Measurements from ENCODE around the gene SEMA4D.

The SEMA4D gene

GRCh38 chr9:89442501-89442978, 55.4 kb downstream of the SEMA4D start:
- no peak for TF ChIP-seq CTCF (conservative IDR thresholded peaks at IDR 0.05; ENCODE audit: low read depth, low read length)
- H3K4me3 ChIP-seq (ENCODE audit: low read depth, low read length) = no peak overlapping the region
- no peak for DNase-seq (ENCODE audit: low read depth)

- no peak for DNase-seq (ENCODE audit: low read depth)
- TF ChIP-seq CTCF (conservative IDR thresholded peaks at IDR 0.05; ENCODE audit: low read depth, low read length) = no peak
These were observed 55.9 kb downstream of the SEMA4D start for GRCh38 chr9:89441986-89442385.

GRCh38 chr9:89441655-89441970, 56.3 kb downstream of the SEMA4D start:
- no peak for TF ChIP-seq CTCF (conservative IDR thresholded peaks at IDR 0.05; ENCODE audit: low read depth, low read length)
- H3K4me3 ChIP-seq (ENCODE audit: low read depth, low read length) = no peak overlapping the region
- no peak for DNase-seq (ENCODE audit: low read depth)

More at GRCh38 chr9:89441986-89442385, 55.9 kb downstream of the SEMA4D start:
- no peak overlapping the region for H3K4me3 ChIP-seq (ENCODE audit: low read depth, low read length)

GRCh38 chr9:89440951-89441654, 56.8 kb downstream of the SEMA4D start:
- no peak for DNase-seq (ENCODE audit: low read depth)
- TF ChIP-seq CTCF (conservative IDR thresholded peaks at IDR 0.05; ENCODE audit: low read depth, low read length) = no peak
- no peak overlapping the region for H3K4me3 ChIP-seq (ENCODE audit: low read depth, low read length)

GRCh38 chr9:89440548-89440947, 57.4 kb downstream of the SEMA4D start:
- TF ChIP-seq CTCF (conservative IDR thresholded peaks at IDR 0.05; ENCODE audit: low read depth, low read length) = no peak
- H3K4me3 ChIP-seq (ENCODE audit: low read depth, low read length) = no peak overlapping the region

GRCh38 chr9:89440046-89440445, 57.9 kb downstream of the SEMA4D start:
- no peak overlapping the region for H3K4me3 ChIP-seq (ENCODE audit: low read depth, low read length)
- no peak for TF ChIP-seq CTCF (conservative IDR thresholded peaks at IDR 0.05; ENCODE audit: low read depth, low read length)
- no peak for DNase-seq (ENCODE audit: low read depth)

More at GRCh38 chr9:89440548-89440947, 57.4 kb downstream of the SEMA4D start:
- DNase-seq (ENCODE audit: low read depth) = no peak

- no peak for DNase-seq (ENCODE audit: low read depth)
- H3K4me3 ChIP-seq (ENCODE audit: low read depth, low read length) = no peak overlapping the region
- TF ChIP-seq CTCF (conservative IDR thresholded peaks at IDR 0.05; ENCODE audit: low read depth, low read length) = no peak
These were observed 58.3 kb downstream of the SEMA4D start for GRCh38 chr9:89439571-89439970.

All from choroid plexus epithelial cell (primary cell).